ENCODE data around the gene CTNNA1.
A peak's percentile ranks its signal among the peaks of the same experiment; 100 is the strongest.
"Not testable (repeated sequence)": the region's sequence is repeated elsewhere in the genome, so short reads cannot be mapped to it uniquely, and the experiment has no call there.

Gene CTNNA1

GRCh38 chr5:138752951-138753793, at the start of gene CTNNA1:
CTNNA1 (plus strand) TSS chr5:138753425; CDS start chr5:138781925, 28,500 bp downstream.
- DNase-seq (ENCODE audit: low spot score): peak; percentile 68

- not testable (repeated sequence) for DNase-seq (ENCODE audit: low spot score)
Measured at GRCh38 chr5:138703777-138704176, 49.4 kb upstream of the CTNNA1 start.

- no peak for DNase-seq (ENCODE audit: low spot score)
Measured at GRCh38 chr5:138705007-138705406, 48.2 kb upstream of the CTNNA1 start.

GRCh38 chr5:138705567-138705966, 47.7 kb upstream of the CTNNA1 start:
- DNase-seq (ENCODE audit: low spot score): no peak

GRCh38 chr5:138706655-138707480, 46.4 kb upstream of the CTNNA1 start:
- no peak for DNase-seq (ENCODE audit: low spot score)

- no peak for DNase-seq (ENCODE audit: low spot score)
Measured at GRCh38 chr5:138708791-138709190, 44.4 kb upstream of the CTNNA1 start.

GRCh38 chr5:138709202-138709601, 44.0 kb upstream of the CTNNA1 start:
- no peak for DNase-seq (ENCODE audit: low spot score)

- DNase-seq (ENCODE audit: low spot score): no peak
Measured at GRCh38 chr5:138711087-138711486, 42.1 kb upstream of the CTNNA1 start.

- no peak for DNase-seq (ENCODE audit: low spot score)
Measured at GRCh38 chr5:138711811-138712210, 41.4 kb upstream of the CTNNA1 start.

GRCh38 chr5:138712324-138712723, 40.9 kb upstream of the CTNNA1 start:
- no peak for DNase-seq (ENCODE audit: low spot score)

GRCh38 chr5:138712791-138713190, 40.4 kb upstream of the CTNNA1 start:
- no peak for DNase-seq (ENCODE audit: low spot score)

- no peak for DNase-seq (ENCODE audit: low spot score)
Measured at GRCh38 chr5:138713247-138713646, 40.0 kb upstream of the CTNNA1 start.

GRCh38 chr5:138714694-138715093, 38.5 kb upstream of the CTNNA1 start:
- DNase-seq (ENCODE audit: low spot score): no peak

GRCh38 chr5:138715931-138716432, 37.2 kb upstream of the CTNNA1 start:
- DNase-seq (ENCODE audit: low spot score): not testable (repeated sequence)

- no peak for DNase-seq (ENCODE audit: low spot score)
Measured at GRCh38 chr5:138716456-138716924, 36.7 kb upstream of the CTNNA1 start.

GRCh38 chr5:138717399-138717798, 35.8 kb upstream of the CTNNA1 start:
- no peak for DNase-seq (ENCODE audit: low spot score)

GRCh38 chr5:138719811-138720210, 33.4 kb upstream of the CTNNA1 start:
- no peak for DNase-seq (ENCODE audit: low spot score)

GRCh38 chr5:138720840-138721239, 32.4 kb upstream of the CTNNA1 start:
- DNase-seq (ENCODE audit: low spot score): no peak

- DNase-seq (ENCODE audit: low spot score): no peak
Measured at GRCh38 chr5:138721979-138722378, 31.2 kb upstream of the CTNNA1 start.

- DNase-seq (ENCODE audit: low spot score): no peak
Measured at GRCh38 chr5:138722544-138723177, 30.6 kb upstream of the CTNNA1 start.

- DNase-seq (ENCODE audit: low spot score): no peak
Measured at GRCh38 chr5:138724470-138725146, 28.6 kb upstream of the CTNNA1 start.

All from CD4-positive, alpha-beta T cell treated with Interleukin-2 at 100 ng/mL for 4 hours (primary cell).